ENCODE measurements around the gene DNM3. TPM values are rescaled to one million over a fixed set of nuclear protein-coding genes. Genes with fewer than 3 reads are reported as not detected.

The DNM3 gene
- total and polyA plus RNA-seq, 2 of the 8 experiments (the other 6 are each of a cell fraction or from before 2014, with no cell fraction given): 2.0 to 8.5 TPM

GRCh38 chr1:172176206-172176605 is 334.9 kb downstream of the DNM3 start (continued):
- TF ChIP-seq GABPA (IDR thresholded peaks at IDR 0.05; ENCODE audit: borderline replicate concordance, insufficient read depth, low read length): no peak
- no peak for TF ChIP-seq PHF8 (conservative IDR thresholded peaks at IDR 0.05; ENCODE audit: low read depth, low read length)
- no peak for TF ChIP-seq KDM4A (IDR thresholded peaks at IDR 0.05; ENCODE audit: low read depth, low read length, severe bottlenecking)
- no peak for TF ChIP-seq CBX8 (IDR thresholded peaks at IDR 0.05; ENCODE audit: borderline replicate concordance, low read depth, low read length)
- TF ChIP-seq TCF12 (IDR thresholded peaks at IDR 0.05; ENCODE audit: low read depth, low read length): no peak
- no peak for TF ChIP-seq MAX (IDR thresholded peaks at IDR 0.05)

All from H1 (cell line).